ENCODE data around the gene RIMKLB.
A peak's percentile ranks its signal among the peaks of the same experiment; 100 is the strongest.

RIMKLB gene

DNA sequence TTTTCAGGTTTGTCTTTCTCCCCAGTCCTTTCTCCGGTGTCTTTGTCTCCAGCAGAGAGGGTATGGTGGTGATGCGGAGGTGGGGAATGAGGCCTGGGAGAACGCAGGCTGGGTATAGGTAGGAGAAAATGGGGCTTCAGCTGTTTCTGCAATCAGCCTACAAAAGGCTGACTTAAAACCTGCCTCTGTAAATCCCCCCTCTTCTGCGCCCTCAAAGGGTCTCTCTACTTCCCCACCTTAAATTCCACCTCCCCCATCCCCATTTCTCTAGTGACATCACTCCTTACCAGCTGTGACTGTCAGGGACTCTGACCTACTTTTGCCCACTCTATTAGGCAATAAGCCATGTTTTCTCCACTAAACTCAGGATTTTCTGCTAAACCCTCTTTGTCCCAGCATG, 8.1 kb upstream of the RIMKLB start:
- Histone ChIP-seq H3K27me3 (ENCODE audit: control insufficient read depth, insufficient read depth, low read length) (no peaks in the 10 kb centered on the region), H3K4me1 (ENCODE audit: control insufficient read depth, insufficient read depth, low read length) (peaks cover 1% of the 10 kb centered on the region; the same call in 1 of the 2 replicates), H3K27ac (ENCODE audit: low read length) (no peak overlapping the region), H3K9me3 (ENCODE audit: control insufficient read depth, insufficient read depth, low read length) (no peaks in the 10 kb centered on the region), H3K36me3 (ENCODE audit: control insufficient read depth, insufficient read depth, low read length) (no peaks in the 10 kb centered on the region), H3K4me3 (ENCODE audit: low read length) (no peak overlapping the region)
- DNase-seq (ENCODE audit: low read depth, low spot score): no peak
- WGBS (ENCODE audit: insufficient coverage, insufficient read length): no CpG with 5 or more reads among the region's 4 CpGs

- peak overlapping the region; percentile 87 for H3K27ac ChIP-seq (ENCODE audit: low read length)
- H3K4me3 ChIP-seq (ENCODE audit: low read length): no peak overlapping the region
Observed at GRCh38 chr12:8692573-8692972, 5.2 kb upstream of the RIMKLB start.

DNA sequence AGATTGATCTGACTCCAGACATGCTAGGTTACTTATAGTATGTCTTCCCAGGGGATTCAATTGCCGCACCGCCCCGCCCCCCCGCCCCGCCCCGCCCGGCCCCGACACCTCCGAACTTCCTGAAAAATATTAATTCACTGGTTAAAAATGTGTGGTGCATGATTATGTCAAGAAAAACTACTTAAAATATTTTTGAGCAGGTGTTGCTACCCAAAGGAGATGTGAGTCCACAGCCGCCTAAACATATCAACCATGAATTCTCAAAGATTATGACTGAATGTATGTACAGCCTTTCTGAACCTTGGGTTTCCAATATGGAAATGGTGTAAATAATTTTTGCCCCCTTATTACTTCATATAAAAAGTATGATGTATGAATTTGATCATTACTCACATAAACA, 2.7 kb upstream of the RIMKLB start:
- no peaks in the 10 kb centered on the region; the same call in 1 of the 2 replicates for H3K4me1 ChIP-seq (ENCODE audit: control insufficient read depth, insufficient read depth, low read length)
- H3K27ac ChIP-seq (ENCODE audit: low read length): no peak overlapping the region

More at GRCh38 chr12:8692573-8692972, 5.2 kb upstream of the RIMKLB start:
- Histone ChIP-seq H3K36me3 (ENCODE audit: control insufficient read depth, insufficient read depth, low read length) (no peaks in the 10 kb centered on the region), H3K4me1 (ENCODE audit: control insufficient read depth, insufficient read depth, low read length) (peaks cover 1% of the 10 kb centered on the region; the same call in 1 of the 2 replicates), H3K27me3 (ENCODE audit: control insufficient read depth, insufficient read depth, low read length) (no peaks in the 10 kb centered on the region), H3K9me3 (ENCODE audit: control insufficient read depth, insufficient read depth, low read length) (no peaks in the 10 kb centered on the region)
- no CpG with 5 or more reads among the region's 5 CpGs for WGBS (ENCODE audit: insufficient coverage, insufficient read length)
- DNase-seq (ENCODE audit: low read depth, low spot score): no peak

GRCh38 chr12:8696442-8697090, 1.2 kb upstream of the RIMKLB start:
- no peaks in the 10 kb centered on the region; the same call in 1 of the 2 replicates for H3K4me1 ChIP-seq (ENCODE audit: control insufficient read depth, insufficient read depth, low read length)
- H3K36me3 ChIP-seq (ENCODE audit: control insufficient read depth, insufficient read depth, low read length): no peaks in the 10 kb centered on the region
- no peaks in the 10 kb centered on the region for H3K27me3 ChIP-seq (ENCODE audit: control insufficient read depth, insufficient read depth, low read length)
- DNase-seq (ENCODE audit: low read depth, low spot score): no peak
- H3K9me3 ChIP-seq (ENCODE audit: control insufficient read depth, insufficient read depth, low read length): no peaks in the 10 kb centered on the region
- WGBS (ENCODE audit: insufficient coverage, insufficient read length): no CpG with 5 or more reads among the region's 6 CpGs
- no peak overlapping the region for H3K27ac ChIP-seq (ENCODE audit: low read length)
- H3K4me3 ChIP-seq (ENCODE audit: low read length): peak overlapping the region; percentile 97; the same call in 1 of the 2 replicates

More for the DNA sequence above, 2.7 kb upstream of the RIMKLB start:
- H3K36me3 ChIP-seq (ENCODE audit: control insufficient read depth, insufficient read depth, low read length): no peaks in the 10 kb centered on the region
- H3K4me3 ChIP-seq (ENCODE audit: low read length): no peak overlapping the region
- no peaks in the 10 kb centered on the region for H3K9me3 ChIP-seq (ENCODE audit: control insufficient read depth, insufficient read depth, low read length)
- no CpG with 5 or more reads among the region's 10 CpGs for WGBS (ENCODE audit: insufficient coverage, insufficient read length)
- no peaks in the 10 kb centered on the region for H3K27me3 ChIP-seq (ENCODE audit: control insufficient read depth, insufficient read depth, low read length)
- DNase-seq (ENCODE audit: low read depth, low spot score): no peak

DNA sequence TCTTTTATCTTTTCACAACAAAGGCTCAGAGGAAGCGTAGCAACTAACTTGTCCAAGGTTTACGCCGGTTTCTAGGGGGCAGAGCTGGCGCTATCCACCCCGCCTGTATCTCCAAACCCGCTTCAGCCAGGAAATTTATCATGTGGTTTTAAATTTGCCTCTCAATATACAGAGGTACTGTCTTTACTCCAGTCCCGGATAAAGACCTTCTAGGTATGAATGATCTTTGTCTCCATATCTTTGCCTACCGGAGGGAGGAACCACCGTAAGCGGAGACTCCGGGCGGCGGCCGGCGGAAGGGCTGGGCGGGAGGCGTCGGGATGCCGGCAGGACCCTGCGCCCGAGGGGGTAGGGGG, 693 bp upstream of the RIMKLB start:
- Histone ChIP-seq H3K4me1 (ENCODE audit: control insufficient read depth, insufficient read depth, low read length) (no peaks in the 10 kb centered on the region; the same call in 1 of the 2 replicates), H3K27ac (ENCODE audit: low read length) (no peak overlapping the region), H3K9me3 (ENCODE audit: control insufficient read depth, insufficient read depth, low read length) (no peaks in the 10 kb centered on the region), H3K4me3 (ENCODE audit: low read length) (peak overlapping the region; percentile 97; the same call in 1 of the 2 replicates), H3K27me3 (ENCODE audit: control insufficient read depth, insufficient read depth, low read length) (no peaks in the 10 kb centered on the region), H3K36me3 (ENCODE audit: control insufficient read depth, insufficient read depth, low read length) (no peaks in the 10 kb centered on the region)
- no peak for DNase-seq (ENCODE audit: low read depth, low spot score)
- no CpG with 5 or more reads among the region's 21 CpGs for WGBS (ENCODE audit: insufficient coverage, insufficient read length)

GRCh38 chr12:8698132-8698851, 501 bp downstream of the RIMKLB start:
- WGBS (ENCODE audit: insufficient coverage, insufficient read length): no CpG with 5 or more reads among the region's 85 CpGs
- no peak overlapping the region for H3K27ac ChIP-seq (ENCODE audit: low read length)

DNA sequence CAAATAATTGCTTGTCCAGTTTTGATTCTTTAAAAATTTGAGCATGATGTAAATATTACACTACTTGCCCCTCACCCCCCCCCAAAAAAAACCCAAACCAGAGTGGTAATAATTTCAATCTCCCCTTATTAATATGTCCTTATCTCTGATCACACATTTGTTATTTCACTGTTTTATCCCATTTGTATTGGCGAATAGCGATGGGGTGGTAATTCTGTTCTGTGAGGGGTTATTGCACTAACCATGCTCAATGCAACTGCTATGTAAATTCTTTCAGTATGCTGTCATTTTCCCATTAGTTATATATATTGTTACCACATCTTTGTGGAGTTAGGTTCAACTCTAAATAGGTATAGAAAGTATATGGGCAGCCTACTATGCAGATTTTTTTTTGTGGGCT, 1.1 kb downstream of the RIMKLB start:
- Histone ChIP-seq H3K36me3 (ENCODE audit: control insufficient read depth, insufficient read depth, low read length) (no peaks in the 10 kb centered on the region), H3K9me3 (ENCODE audit: control insufficient read depth, insufficient read depth, low read length) (no peaks in the 10 kb centered on the region), H3K4me1 (ENCODE audit: control insufficient read depth, insufficient read depth, low read length) (no peaks in the 10 kb centered on the region; the same call in 1 of the 2 replicates), H3K27me3 (ENCODE audit: control insufficient read depth, insufficient read depth, low read length) (no peaks in the 10 kb centered on the region), H3K4me3 (ENCODE audit: low read length) (peak overlapping the region; percentile 97; the same call in 1 of the 2 replicates), H3K27ac (ENCODE audit: low read length) (no peak overlapping the region)
- no peak for DNase-seq (ENCODE audit: low read depth, low spot score)
- no CpG with 5 or more reads among the region's 2 CpGs for WGBS (ENCODE audit: insufficient coverage, insufficient read length)

More at GRCh38 chr12:8698132-8698851, 501 bp downstream of the RIMKLB start:
- no peaks in the 10 kb centered on the region for H3K9me3 ChIP-seq (ENCODE audit: control insufficient read depth, insufficient read depth, low read length)
- no peaks in the 10 kb centered on the region; the same call in 1 of the 2 replicates for H3K4me1 ChIP-seq (ENCODE audit: control insufficient read depth, insufficient read depth, low read length)
- no peaks in the 10 kb centered on the region for H3K36me3 ChIP-seq (ENCODE audit: control insufficient read depth, insufficient read depth, low read length)
- no peak for DNase-seq (ENCODE audit: low read depth, low spot score)
- peak overlapping the region; percentile 97 for H3K4me3 ChIP-seq (ENCODE audit: low read length)
- no peaks in the 10 kb centered on the region for H3K27me3 ChIP-seq (ENCODE audit: control insufficient read depth, insufficient read depth, low read length)

- DNase-seq (ENCODE audit: low read depth, low spot score): no peak
- no CpG with 5 or more reads among the region's 4 CpGs for WGBS (ENCODE audit: insufficient coverage, insufficient read length)
- Histone ChIP-seq H3K27ac (ENCODE audit: low read length) (no peak overlapping the region), H3K4me3 (ENCODE audit: low read length) (no peak overlapping the region; the same call in 1 of the 2 replicates), H3K27me3 (ENCODE audit: control insufficient read depth, insufficient read depth, low read length) (no peaks in the 10 kb centered on the region), H3K36me3 (ENCODE audit: control insufficient read depth, insufficient read depth, low read length) (no peaks in the 10 kb centered on the region), H3K9me3 (ENCODE audit: control insufficient read depth, insufficient read depth, low read length) (no peaks in the 10 kb centered on the region), H3K4me1 (ENCODE audit: control insufficient read depth, insufficient read depth, low read length) (no peaks in the 10 kb centered on the region; the same call in 1 of the 2 replicates)
Observed at GRCh38 chr12:8699714-8700113, 1.9 kb downstream of the RIMKLB start.

GRCh38 chr12:8701046-8701660, 3.4 kb downstream of the RIMKLB start:
- Histone ChIP-seq H3K9me3 (ENCODE audit: control insufficient read depth, insufficient read depth, low read length) (no peaks in the 10 kb centered on the region), H3K36me3 (ENCODE audit: control insufficient read depth, insufficient read depth, low read length) (no peaks in the 10 kb centered on the region), H3K27ac (ENCODE audit: low read length) (no peak overlapping the region), H3K27me3 (ENCODE audit: control insufficient read depth, insufficient read depth, low read length) (no peaks in the 10 kb centered on the region), H3K4me1 (ENCODE audit: control insufficient read depth, insufficient read depth, low read length) (no peaks in the 10 kb centered on the region; the same call in 1 of the 2 replicates), H3K4me3 (ENCODE audit: low read length) (no peak overlapping the region)
- 100% methylated on average over 3 of the region's 6 CpGs for WGBS (ENCODE audit: insufficient coverage, insufficient read length)
- DNase-seq (ENCODE audit: low read depth, low spot score): no peak

- Histone ChIP-seq H3K4me1 (ENCODE audit: control insufficient read depth, insufficient read depth, low read length) (no peaks in the 10 kb centered on the region; the same call in 1 of the 2 replicates), H3K36me3 (ENCODE audit: control insufficient read depth, insufficient read depth, low read length) (no peaks in the 10 kb centered on the region), H3K27ac (ENCODE audit: low read length) (no peak overlapping the region), H3K27me3 (ENCODE audit: control insufficient read depth, insufficient read depth, low read length) (no peaks in the 10 kb centered on the region), H3K9me3 (ENCODE audit: control insufficient read depth, insufficient read depth, low read length) (no peaks in the 10 kb centered on the region), H3K4me3 (ENCODE audit: low read length) (no peak overlapping the region)
- no peak for DNase-seq (ENCODE audit: low read depth, low spot score)
- no CpG with 5 or more reads among the region's 4 CpGs for WGBS (ENCODE audit: insufficient coverage, insufficient read length)
Observed at GRCh38 chr12:8702159-8702558, 4.4 kb downstream of the RIMKLB start.

All from iPS DF 6.9 (cell line).